ENCODE data around the gene NUP37. TPM values are rescaled to one million over a fixed set of nuclear protein-coding genes. Genes with fewer than 3 reads are reported as not detected.

Gene NUP37
- total and polyA plus RNA-seq, 2 donors (not counting 1 experiment from before 2014, with no cell fraction given), result 19.1 to 22.2 TPM

DNA sequence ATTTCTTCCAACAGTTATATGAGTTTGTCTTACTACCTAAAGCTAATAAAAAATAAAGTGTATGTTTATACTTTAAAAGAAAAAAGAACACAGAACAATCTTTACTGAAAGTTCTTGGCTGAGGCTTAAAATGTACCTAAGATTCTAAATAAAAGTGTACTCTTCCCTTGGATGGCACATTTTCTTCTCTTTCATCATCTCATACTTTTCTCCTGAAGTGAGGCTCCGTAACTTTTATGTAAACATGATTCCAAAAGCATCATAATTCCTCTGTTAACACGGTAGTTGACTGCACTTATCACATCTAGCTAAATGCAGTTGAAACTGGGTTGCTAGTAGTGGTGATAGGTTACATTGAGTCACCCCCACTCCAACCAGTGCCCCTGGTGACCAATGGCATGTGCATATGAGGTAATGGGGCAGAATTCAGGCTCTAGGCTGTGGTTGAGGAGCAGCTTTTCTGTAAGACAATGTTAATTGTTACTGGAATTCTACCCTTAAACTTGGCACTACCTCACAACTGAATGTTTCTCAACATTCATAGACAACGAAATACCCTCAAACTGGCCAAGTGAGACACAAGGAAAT, 96.5 kb downstream of the NUP37 start:
- Histone ChIP-seq H3K36me3 (replicated peaks in 1 of 2; ENCODE audit: control extremely low read depth in 1 of 2, control insufficient read depth in 1 of 2, extremely low read depth in 1 of 2, insufficient read depth in 2 of 2, low read length in 1 of 2) (peaks cover 6 to 37% of the 10 kb centered on the region in 2 experiments), H3K27ac (ENCODE audit: low read length in 2 of 2) (no peak overlapping the region), H2AFZ (ENCODE audit: insufficient read depth, low read depth, low read length, poor library complexity, severe bottlenecking) (no peak overlapping the region), H3K9ac (ENCODE audit: low read length) (no peak overlapping the region), H3K4me3 (ENCODE audit: control extremely low read depth in 1 of 5, extremely low read depth in 1 of 5, insufficient read depth in 1 of 5, low read depth in 2 of 5, low read length in 4 of 5) (no peak overlapping the region), H3K79me2 (ENCODE audit: control insufficient read depth, insufficient read depth, low read length) (peaks cover 5% of the 10 kb centered on the region), H3K27me3 (replicated peaks in 1 of 4; ENCODE audit: control extremely low read depth in 1 of 4, control insufficient read depth in 3 of 4, insufficient read depth in 4 of 4, low read length in 3 of 4) (no peaks in the 10 kb centered on the region), H3K4me2 (replicated peaks; ENCODE audit: low read depth, low read length, poor library complexity, severe bottlenecking) (no peak overlapping the region), H3K9me3 (ENCODE audit: control extremely low read depth in 1 of 3, control insufficient read depth in 2 of 3, insufficient read depth in 1 of 3, low read length in 2 of 3) (peaks cover 0 to under 1% (median 0%) of the 10 kb centered on the region in 3 donors), H3K4me1 (ENCODE audit: control insufficient read depth in 2 of 2, insufficient read depth in 2 of 2, low read length in 2 of 2) (no peaks in the 10 kb centered on the region), H4K20me1 (ENCODE audit: control insufficient read depth, insufficient read depth, low read length, poor library complexity, severe bottlenecking) (no peaks in the 10 kb centered on the region)
- no peaks in the 10 kb centered on the region for H3K4me1 Mint-ChIP-seq
- H3K4me3 Mint-ChIP-seq, result no peak overlapping the region
- H3K27ac Mint-ChIP-seq, result no peak overlapping the region
- POLR2A ChIA-PET, result no interaction called here
- H3K27me3 Mint-ChIP-seq, result no peaks in the 10 kb centered on the region
- DNase-seq (no peak), ATAC-seq (ENCODE audit: low read depth) (no peak)
- no peaks in the 10 kb centered on the region for H3K9me3 Mint-ChIP-seq (ENCODE audit: insufficient read depth)
- CTCF ChIA-PET, result no interaction called here
- no CpG with 5 or more reads among the region's 3 CpGs for WGBS (ENCODE audit: insufficient coverage)
- no peak for TF ChIP-seq EZH2 (IDR thresholded peaks at IDR 0.05; ENCODE audit: borderline replicate concordance, insufficient read depth, low read depth, low read length, poor library complexity, severe bottlenecking)
- TF ChIP-seq, protein P1, sequence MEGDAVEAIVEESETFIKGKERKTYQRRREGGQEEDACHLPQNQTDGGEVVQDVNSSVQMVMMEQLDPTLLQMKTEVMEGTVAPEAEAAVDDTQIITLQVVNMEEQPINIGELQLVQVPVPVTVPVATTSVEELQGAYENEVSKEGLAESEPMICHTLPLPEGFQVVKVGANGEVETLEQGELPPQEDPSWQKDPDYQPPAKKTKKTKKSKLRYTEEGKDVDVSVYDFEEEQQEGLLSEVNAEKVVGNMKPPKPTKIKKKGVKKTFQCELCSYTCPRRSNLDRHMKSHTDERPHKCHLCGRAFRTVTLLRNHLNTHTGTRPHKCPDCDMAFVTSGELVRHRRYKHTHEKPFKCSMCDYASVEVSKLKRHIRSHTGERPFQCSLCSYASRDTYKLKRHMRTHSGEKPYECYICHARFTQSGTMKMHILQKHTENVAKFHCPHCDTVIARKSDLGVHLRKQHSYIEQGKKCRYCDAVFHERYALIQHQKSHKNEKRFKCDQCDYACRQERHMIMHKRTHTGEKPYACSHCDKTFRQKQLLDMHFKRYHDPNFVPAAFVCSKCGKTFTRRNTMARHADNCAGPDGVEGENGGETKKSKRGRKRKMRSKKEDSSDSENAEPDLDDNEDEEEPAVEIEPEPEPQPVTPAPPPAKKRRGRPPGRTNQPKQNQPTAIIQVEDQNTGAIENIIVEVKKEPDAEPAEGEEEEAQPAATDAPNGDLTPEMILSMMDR (IDR thresholded peaks at IDR 0.05), result no peak
- intact Hi-C loops (cut with micrococcal nuclease), result no loop called here

Other genes with a start within 250 kb of the NUP37 start
- gene DRAM1, start 242.5 kb downstream of the NUP37 start, total RNA-seq, result 7.9 and 10.2 TPM in 2 replicates
- 2.1 and 2.7 TPM in 2 replicates for gene DRAM1, start 242.5 kb downstream of the NUP37 start, polyA plus RNA-seq
- gene WASHC3, start 58.1 kb downstream of the NUP37 start, total RNA-seq, result 52.8 and 55.8 TPM in 2 replicates
- 57.0 and 68.0 TPM in 2 replicates for gene WASHC3, start 58.1 kb downstream of the NUP37 start, polyA plus RNA-seq
- 5.2 and 6.6 TPM in 2 replicates for gene PARPBP, start 69 bp upstream of the NUP37 start, total RNA-seq
- 1.2 and 1.7 TPM in 2 replicates for gene PARPBP, start 69 bp upstream of the NUP37 start, polyA plus RNA-seq
- gene PMCH, start 77.7 kb upstream of the NUP37 start, total RNA-seq, result not detected in 2 replicates
- not detected in 2 replicates for gene PMCH, start 77.7 kb upstream of the NUP37 start, polyA plus RNA-seq